ENCODE measurements around the gene TUT7.

Gene TUT7

DNA sequence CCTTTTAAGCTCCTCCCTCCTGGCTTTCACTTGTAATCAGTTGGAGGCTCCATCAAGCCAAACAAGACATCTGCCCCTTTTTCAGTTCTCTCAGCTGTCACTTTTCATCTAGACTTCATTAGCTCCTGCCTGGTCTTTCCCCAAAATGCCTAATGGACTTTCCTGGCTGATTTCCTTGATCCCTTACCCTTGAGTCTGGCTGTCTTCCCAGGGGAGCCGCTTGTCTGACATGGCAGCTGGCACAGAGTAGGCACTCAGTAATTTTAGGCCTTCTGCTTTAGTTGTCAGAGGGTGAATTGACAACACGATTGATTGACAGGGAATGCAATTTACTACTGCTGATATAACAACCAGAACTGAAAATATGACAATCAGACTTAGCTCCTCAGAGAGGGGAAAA lies 96.8 kb downstream of the TUT7 start:
- DNase-seq (ENCODE audit: low spot score), result no peak

DNA sequence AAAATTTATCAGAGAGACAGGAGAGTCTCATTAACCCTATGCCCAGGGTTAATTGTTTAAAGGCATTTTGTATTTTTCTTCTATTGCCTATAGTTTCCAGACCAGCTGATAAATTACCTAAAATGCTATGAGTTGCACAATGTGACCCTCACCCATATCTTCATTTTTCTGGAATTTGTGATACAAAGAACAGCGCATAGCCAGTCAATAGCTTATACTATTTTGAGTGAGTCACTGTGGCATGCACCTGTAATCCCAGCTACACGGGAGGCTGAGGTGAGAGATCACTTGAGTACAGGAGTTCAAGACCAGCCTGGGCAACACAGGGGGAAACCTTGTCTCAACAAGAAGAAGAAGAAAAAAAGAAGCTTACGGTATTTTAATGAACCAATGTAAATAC lies 97.6 kb downstream of the TUT7 start:
- no peak for DNase-seq (ENCODE audit: low spot score)

DNA sequence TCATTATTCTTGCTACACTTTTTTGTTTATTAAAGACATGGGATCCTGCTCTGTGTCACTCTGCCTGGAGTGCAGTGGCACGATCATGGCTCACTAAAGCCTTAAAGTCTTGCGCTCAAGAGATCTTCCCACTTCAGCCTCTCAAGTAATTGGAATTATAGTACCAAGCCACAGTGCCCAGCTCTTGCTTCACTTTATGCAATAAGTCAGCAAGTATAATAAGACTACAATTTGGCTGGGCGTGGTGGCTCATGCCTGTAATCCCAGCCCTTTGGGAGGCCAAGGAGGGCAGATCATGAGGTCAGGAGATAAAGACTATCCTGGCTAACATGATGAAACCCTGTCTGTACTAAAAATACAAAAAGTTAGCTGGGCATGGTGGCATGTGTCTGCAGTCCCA lies 100.6 kb downstream of the TUT7 start:
- no peak for DNase-seq (ENCODE audit: low spot score)

DNA sequence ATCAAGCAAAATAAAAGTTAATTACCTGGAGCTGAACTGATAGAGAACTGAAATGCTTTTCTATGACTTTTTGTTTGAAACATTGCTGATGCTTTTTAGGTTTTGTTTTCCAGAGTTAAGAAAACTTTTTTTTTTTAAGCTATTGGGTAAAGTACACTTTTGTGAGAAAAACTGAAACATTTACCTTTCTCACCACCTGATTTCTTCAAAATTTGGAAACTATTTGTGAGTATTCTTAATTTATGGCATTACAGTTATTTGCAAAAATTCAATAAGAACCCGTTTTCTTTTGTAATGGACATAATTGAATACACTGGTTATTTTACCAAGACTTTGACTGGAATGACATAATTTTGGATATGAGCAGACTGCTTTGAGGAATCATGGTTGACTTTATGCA lies 101.3 kb downstream of the TUT7 start:
- DNase-seq (ENCODE audit: low spot score), result no peak

DNA sequence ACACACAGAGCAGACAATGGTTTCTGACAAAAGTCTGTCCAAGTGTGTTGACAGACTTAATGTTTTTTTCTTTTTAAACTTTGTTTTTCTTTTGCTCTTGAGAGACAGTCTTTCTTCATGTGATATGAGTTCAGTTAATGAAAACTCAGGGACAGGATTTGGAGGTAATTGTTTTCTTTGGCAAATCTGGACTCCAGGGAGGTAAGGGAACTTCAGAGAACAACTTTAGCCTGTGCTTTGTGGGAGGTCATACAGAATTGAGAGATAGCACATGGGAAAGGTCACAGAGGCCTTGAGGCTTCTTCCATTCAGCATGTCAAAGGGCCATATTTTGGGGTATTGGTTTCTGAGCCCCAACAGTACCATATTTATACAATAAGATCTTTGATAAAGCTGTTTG lies 104.1 kb downstream of the TUT7 start:
- DNase-seq (ENCODE audit: low spot score), result no peak

DNA sequence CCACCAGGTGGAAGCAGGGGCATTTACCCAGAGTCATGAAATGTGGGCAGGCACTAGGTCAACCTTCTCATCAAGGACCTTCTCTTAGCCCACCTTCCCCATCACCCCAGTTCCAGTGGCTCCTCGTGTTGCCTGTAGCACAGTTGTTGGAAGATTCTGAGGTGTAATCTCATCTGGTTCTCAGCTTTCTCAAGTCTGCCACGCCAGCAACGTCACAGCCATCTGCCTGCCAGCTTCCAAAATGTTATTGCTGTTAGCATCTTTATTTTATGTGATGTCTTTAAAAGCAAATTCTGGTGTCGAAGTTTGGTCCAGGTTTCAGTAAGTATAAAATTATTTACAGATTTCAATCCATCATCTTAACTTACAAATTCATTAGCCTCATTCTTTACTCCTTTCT lies 105.5 kb downstream of the TUT7 start:
- DNase-seq (ENCODE audit: low spot score), result no peak

DNA sequence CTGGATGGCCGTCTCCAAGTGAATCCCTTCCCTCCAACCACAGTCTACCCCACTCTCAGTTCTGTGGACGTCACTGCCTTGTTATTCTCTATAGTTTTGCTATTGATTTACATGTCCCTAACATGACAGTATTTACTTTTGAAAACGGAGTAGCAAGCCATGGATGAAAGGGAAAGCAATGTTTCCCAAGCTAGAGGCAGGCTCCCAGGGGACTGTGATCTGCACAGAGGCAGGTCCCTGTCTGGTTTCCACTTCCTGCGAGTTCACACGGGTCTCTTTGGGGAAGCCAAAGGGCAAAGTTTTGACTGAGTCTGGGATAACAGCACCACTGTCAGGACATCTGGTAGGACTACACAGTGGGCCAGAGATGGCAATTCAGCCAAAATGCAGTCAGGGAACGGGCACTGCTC lies 107.5 kb downstream of the TUT7 start:
- DNase-seq (ENCODE audit: low spot score), result no peak

DNA sequence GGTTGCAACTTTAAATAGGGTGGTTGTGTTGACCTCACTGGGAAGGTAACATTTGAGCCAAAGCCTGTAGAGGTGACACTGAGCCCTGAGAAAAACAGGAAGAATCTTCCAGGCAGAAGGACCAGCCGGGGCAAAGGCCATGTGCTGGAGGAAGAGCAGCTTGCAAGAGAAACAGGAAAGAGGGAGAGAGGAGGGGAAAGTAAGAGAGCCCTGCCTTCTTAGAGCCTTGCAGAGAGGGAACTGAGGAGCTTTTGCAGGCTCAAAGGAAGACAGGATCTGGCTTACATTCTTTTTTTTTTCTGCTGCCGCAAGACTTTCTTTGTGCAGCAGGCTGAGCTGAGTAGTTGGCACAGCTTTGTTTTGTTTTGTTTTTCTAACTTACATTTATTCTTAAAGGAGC lies 112.1 kb downstream of the TUT7 start:
- DNase-seq (ENCODE audit: low spot score), result no peak

DNA sequence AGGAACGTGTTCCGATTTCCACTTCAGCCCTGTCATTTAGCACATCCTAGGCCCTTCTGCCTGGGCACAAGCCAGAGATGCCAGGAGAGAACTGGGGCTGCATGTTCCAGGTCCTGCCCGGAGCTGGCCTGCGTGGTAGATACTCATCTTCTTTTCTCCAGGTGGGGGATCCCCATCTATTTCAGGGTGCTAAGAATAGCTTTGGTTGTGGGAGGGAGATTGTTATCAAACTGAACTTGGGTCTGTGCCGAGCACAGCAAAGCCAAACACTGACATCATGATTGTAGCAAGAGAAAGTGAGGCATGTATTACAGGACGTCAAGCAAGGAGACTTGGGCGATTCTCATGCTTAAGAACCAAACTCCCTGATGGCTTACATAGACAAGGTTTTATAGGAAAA lies 113.0 kb downstream of the TUT7 start:
- DNase-seq (ENCODE audit: low spot score), result no peak

DNA sequence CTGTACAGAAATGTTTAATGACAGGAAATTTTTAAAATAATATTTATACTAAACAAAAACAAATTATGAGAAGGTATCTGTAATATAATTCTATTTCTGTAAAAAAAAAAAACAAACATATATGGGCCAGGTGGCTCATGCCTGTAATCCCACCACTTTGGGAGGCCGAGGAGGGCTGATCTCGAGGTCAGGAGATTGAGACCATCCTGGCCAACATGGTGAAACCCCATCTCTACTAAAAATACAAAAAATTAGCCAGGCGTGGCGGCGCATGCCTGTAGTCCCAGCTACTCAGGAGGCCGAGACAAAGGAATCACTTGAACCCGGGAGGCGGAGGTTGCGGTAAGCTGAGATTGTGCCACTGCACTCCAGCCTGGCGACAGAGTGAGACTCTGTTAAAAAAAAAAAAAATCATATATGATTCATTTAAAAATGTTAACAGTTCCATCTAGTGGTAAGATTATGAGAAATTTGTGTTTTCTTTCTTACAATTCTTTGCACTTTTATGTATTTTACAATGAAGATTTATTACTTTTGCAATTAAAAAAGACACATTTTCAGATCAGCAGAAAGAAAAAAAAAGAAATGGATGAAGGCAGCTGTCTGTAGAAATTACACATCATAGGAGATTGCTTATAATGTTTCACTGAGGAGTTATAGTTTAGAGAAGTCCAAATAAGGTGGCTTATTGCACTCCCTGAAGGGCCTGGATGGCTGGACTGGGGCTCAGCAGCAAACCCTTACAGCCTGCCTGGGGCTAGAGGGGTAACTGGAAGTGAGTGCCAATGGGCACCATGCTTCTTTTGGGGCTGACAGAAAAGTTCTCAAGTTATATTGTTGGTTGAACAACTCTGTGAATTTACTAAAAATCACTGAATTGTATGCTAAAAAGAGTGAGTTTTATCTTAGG lies 115.1 kb downstream of the TUT7 start:
- no peak for DNase-seq (ENCODE audit: low spot score)
